GM12878 (cell line): Measurements from ENCODE around the gene PRKAG2. TPM values are rescaled to one million over a fixed set of nuclear protein-coding genes. Genes with fewer than 3 reads are reported as not detected.

ENCODE experiments used
- ATAC-seq: fragments of 200-7000 bp; cut with Tn5 transposase; 3 replicates; pipeline ENCODE4 v1.9.1; 2020; ENCODE audit warnings: mild to moderate bottlenecking, moderate library complexity
- BruUV-seq: library from RNA; stranded (reverse); fragments of 400-500 nt; replicated peaks from 2 replicates; lab custom pipeline; 2021; lab: Mats Ljungman, UMichigan
- CTCF ChIA-PET: fragments of 300-600 bp; sonication (Branson Sonifier 250); formaldehyde crosslinking; extraction: SDS; loops from one replicate; lab custom pipeline; 2021; ENCODE audit warnings: inconsistent platforms; lab: Yijun Ruan, JAX
- POLR2A ChIA-PET: fragments of 350-600 bp; formaldehyde crosslinking; extraction: SDS; loops from one replicate; lab custom pipeline; 2021; ENCODE audit warnings: inconsistent platforms; lab: Charles Lee
- RAD21 ChIA-PET: fragments of 300-600 bp; sonication (Branson Sonifier 250); formaldehyde crosslinking; loops from one replicate; lab custom pipeline; 2023; ENCODE audit warnings: antibody characterized with exemption; ENCODE audit not compliant: unreplicated experiment; lab: Charles Lee
- SMC1A ChIA-PET: fragments of 300-600 bp; sonication (Branson Sonifier 250); formaldehyde crosslinking; loops from one replicate; lab custom pipeline; 2023; ENCODE audit not compliant: unreplicated experiment, uncharacterized antibody; lab: Charles Lee
- DNase-seq: peaks from one replicate; pipeline ENCODE4 v3.0.0-alpha.2; 2011; ENCODE audit warnings: low read depth, low spot score
- FAIRE-seq: peaks from 3 replicates; lab custom pipeline; 2011; peaks lifted over from hg19 to GRCh38; lab: Jason Lieb, UNC
- H2AFZ ChIP-seq: 2 replicates; pipeline ENCODE4 v1.6.0; 2011; ENCODE audit warnings: low read depth, low read length, control low read depth; ENCODE audit not compliant: control insufficient read depth
- H3K27ac ChIP-seq: 2 replicates; pipeline ENCODE4 v1.5.1; 2011; ENCODE audit warnings: control low read depth; ENCODE audit not compliant: control insufficient read depth, insufficient read depth
- H3K27me3 ChIP-seq, 2 experiments: replicated peaks in 1 of 2; 2 replicates each; pipeline versions ENCODE4 v1.6.0 to v1.6.1; 2011; ENCODE audit warnings: low read length in 1 of 2; ENCODE audit not compliant: control insufficient read depth in 2 of 2, insufficient read depth in 2 of 2
- H3K36me3 ChIP-seq, 2 experiments: 2 replicates each; pipeline ENCODE4 v1.5.1; 2011; ENCODE audit warnings: low read length in 1 of 2; ENCODE audit not compliant: control insufficient read depth in 2 of 2, insufficient read depth in 2 of 2
- H3K4me1 ChIP-seq: 2 replicates; pipeline ENCODE4 v1.6.1; 2011; ENCODE audit warnings: mild to moderate bottlenecking, low read length, moderate library complexity, mixed read lengths; ENCODE audit not compliant: control insufficient read depth, insufficient read depth
- H3K4me2 ChIP-seq: 2 replicates; pipeline ENCODE4 v1.6.0; 2011; ENCODE audit warnings: control low read depth; ENCODE audit not compliant: control insufficient read depth, insufficient read depth
- H3K4me3 ChIP-seq: fragments of 200-600 bp; sonication (generic); 2 replicates; pipeline ENCODE4 v1.5.1; 2016
- H3K79me2 ChIP-seq: 2 replicates; pipeline ENCODE4 v1.6.0; 2011; ENCODE audit warnings: low read length; ENCODE audit not compliant: control insufficient read depth, insufficient read depth
- H3K9ac ChIP-seq: 2 replicates; pipeline ENCODE4 v1.8.0; 2011; ENCODE audit warnings: low read length, control low read depth, mixed read lengths; ENCODE audit not compliant: control insufficient read depth, insufficient read depth
- H3K9me3 ChIP-seq: replicated peaks from 3 replicates; pipeline ENCODE4 v1.5.1; 2011; ENCODE audit warnings: mild to moderate bottlenecking, low read length; ENCODE audit not compliant: control insufficient read depth, insufficient read depth
- H4K20me1 ChIP-seq: 2 replicates; pipeline ENCODE4 v1.6.0; 2011; ENCODE audit not compliant: control insufficient read depth, insufficient read depth
- CEBPB ChIP-seq, 2 experiments: fragments of 150-350 bp in 1 of 2; IDR thresholded peaks; 2 replicates each; pipeline ENCODE4 v1.6.1; 2012 to 2014; ENCODE audit warnings: low read depth in 2 of 2, low read length in 2 of 2, borderline replicate concordance in 1 of 2, inconsistent platforms in 1 of 2
- JUND ChIP-seq: IDR thresholded peaks from 2 replicates; pipeline ENCODE4 v1.6.1; 2012; ENCODE audit warnings: low read depth, mild to moderate bottlenecking, low read length, improper control_type of control experiment, moderate library complexity
- NFIC ChIP-seq: IDR thresholded peaks from 2 replicates; pipeline ENCODE4 v1.6.1; 2012; ENCODE audit warnings: low read depth, mild to moderate bottlenecking, inconsistent platforms, low read length, moderate library complexity
- NFYB ChIP-seq: IDR thresholded peaks from 2 replicates; pipeline ENCODE4 v1.6.1; 2011; ENCODE audit warnings: low read depth, mild to moderate bottlenecking, low read length, improper control_type of control experiment, moderate library complexity; ENCODE audit not compliant: insufficient read depth
- TBL1XR1 ChIP-seq: IDR thresholded peaks from 2 replicates; pipeline ENCODE4 v1.6.1; 2012; ENCODE audit warnings: low read depth, low read length, improper control_type of control experiment
- ZNF384 ChIP-seq: IDR thresholded peaks from 2 replicates; pipeline ENCODE4 v1.6.1; 2012; ENCODE audit warnings: low read depth, mild to moderate bottlenecking, low read length, improper control_type of control experiment, borderline replicate concordance
- WGBS: methylation state at CpG from one replicate; pipeline ENCODE4 v1.1.6; 2016; ENCODE audit warnings: low lambda C conversion rate; ENCODE audit not compliant: insufficient replicate concordance, insufficient coverage; ENCODE audit errors: missing lambda C conversion rate; 5-methylcytosine and 5-hydroxymethylcytosine counted together
- in situ Hi-C: fragments of 300-500 bp; cut with MboI; formaldehyde crosslinking; loops from 9 replicates; pipeline ENCODE4 v1.14.3; 2018; ENCODE audit warnings: mixed read lengths
- intact Hi-C: fragments of 100-400 bp; cut with micrococcal nuclease; formaldehyde crosslinking; loops from one replicate; pipeline ENCODE4 v1.14.2; 2022; ENCODE audit not compliant: unreplicated experiment
- polyA plus RNA-seq, 11 experiments: library from polyadenylated mRNA; depleted of rRNA in 4 of 11; unstranded in 6 of 11; stranded (reverse) in 5 of 11; fragments of >200 nt; fragmentation: Nextera tagmentation in 4 of 11; fragmentation: Illumina TruSeq in 1 of 11; extraction: Ambion mirVana in 4 of 11; extraction: Trizol in 1 of 11; gene quantifications; 1 replicate in 1 of 11; 2 replicates in 10 of 11; pipeline versions ENCODE4 v1.2.1 to v1.2.3, GENCODE V29; 2011 to 2016; ENCODE audit warnings: inconsistent platforms in 2 of 11, missing spikeins in 2 of 11, low read depth in 1 of 11
- total RNA-seq, 4 experiments: library from RNA; depleted of rRNA in 3 of 4; stranded (reverse); fragments of >200 nt in 3 of 4; fragmentation: Illumina TruSeq in 1 of 4; extraction: Trizol in 1 of 4; gene quantifications; 2 replicates each; pipeline versions ENCODE4 v1.2.1 to v1.2.3, GENCODE V29; 2013 to 2021
- TF ChIP-seq, protein P1 (sequence below): fragments of 450-650 bp; IDR thresholded peaks from 2 replicates; pipeline ENCODE4 v1.6.1; 2018; ENCODE audit warnings: mild to moderate bottlenecking, low read depth, moderate library complexity; ENCODE audit not compliant: partially characterized antibody
- TF ChIP-seq, protein P2 (sequence below): fragments of 150-350 bp; IDR thresholded peaks from 2 replicates; pipeline ENCODE4 v1.6.1; 2014; ENCODE audit warnings: mild to moderate bottlenecking, low read depth, low read length

PRKAG2 gene
- total and polyA plus RNA-seq, 10 of the 15 experiments (the other 5 are each of a cell fraction or from before 2014, with no cell fraction given) = 3.4 to 8.9 (median 6.8) TPM

DNA sequence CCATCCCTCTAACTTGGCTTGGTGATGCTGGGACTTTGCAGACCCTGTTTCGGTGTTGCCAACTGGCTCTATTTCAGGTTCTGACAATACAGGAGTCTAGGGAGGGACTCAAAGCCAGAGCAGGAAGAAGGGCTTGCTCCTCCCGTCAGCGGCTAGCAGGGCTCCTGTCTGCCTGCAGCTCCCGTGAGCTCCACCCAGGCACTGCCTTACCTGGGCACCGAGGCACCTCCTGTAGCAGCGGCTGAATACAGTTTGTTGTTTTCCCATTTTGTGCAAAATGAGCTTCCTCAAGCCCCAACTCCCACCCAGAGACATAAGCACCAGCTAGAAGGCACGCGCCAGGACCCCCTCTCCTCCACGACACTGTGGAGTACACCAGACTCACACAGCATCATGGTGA is 287.9 kb downstream of the PRKAG2 start (continued):
- TF ChIP-seq NFYB = no peak
- no peak for TF ChIP-seq NFIC
- TF ChIP-seq, protein P1, sequence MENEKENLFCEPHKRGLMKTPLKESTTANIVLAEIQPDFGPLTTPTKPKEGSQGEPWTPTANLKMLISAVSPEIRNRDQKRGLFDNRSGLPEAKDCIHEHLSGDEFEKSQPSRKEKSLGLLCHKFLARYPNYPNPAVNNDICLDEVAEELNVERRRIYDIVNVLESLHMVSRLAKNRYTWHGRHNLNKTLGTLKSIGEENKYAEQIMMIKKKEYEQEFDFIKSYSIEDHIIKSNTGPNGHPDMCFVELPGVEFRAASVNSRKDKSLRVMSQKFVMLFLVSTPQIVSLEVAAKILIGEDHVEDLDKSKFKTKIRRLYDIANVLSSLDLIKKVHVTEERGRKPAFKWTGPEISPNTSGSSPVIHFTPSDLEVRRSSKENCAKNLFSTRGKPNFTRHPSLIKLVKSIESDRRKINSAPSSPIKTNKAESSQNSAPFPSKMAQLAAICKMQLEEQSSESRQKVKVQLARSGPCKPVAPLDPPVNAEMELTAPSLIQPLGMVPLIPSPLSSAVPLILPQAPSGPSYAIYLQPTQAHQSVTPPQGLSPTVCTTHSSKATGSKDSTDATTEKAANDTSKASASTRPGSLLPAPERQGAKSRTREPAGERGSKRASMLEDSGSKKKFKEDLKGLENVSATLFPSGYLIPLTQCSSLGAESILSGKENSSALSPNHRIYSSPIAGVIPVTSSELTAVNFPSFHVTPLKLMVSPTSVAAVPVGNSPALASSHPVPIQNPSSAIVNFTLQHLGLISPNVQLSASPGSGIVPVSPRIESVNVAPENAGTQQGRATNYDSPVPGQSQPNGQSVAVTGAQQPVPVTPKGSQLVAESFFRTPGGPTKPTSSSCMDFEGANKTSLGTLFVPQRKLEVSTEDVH = no peak
- TF ChIP-seq, all 136 proteins: peak for 0

DNA sequence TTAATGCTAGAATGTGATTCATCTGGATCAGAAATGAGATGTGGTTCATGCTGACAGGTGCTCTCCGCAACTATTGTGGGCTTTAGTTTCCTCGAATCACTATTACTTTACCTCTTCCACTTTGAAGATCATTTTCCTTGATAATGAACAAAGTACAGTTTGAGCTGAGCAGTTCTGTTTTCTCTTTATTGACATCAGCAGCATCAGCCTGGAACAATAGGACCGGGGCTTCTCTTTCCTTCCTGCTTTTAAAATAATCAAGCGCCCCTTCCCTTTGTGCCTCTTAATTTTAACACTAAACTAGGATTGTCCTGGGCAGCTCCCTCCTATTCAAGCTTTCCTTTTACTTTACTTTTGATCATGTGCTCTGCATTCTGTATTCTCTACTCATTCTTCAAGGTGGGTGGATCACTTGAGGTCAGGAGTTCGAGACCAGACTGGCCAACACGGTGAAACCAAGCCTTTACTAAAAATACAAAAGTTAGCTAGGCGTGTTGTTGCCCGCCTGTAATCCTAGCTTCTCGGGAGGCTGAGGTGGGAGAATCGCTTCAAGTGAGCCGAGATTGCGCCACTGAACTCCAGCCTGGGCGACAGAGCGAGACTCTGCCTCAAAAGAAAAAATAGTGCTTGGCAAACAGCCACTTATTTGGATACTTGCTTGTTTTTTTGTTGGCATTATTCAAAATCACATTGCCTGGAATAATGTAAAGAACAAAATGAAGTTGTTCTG is 290.2 kb downstream of the PRKAG2 start:
- Histone ChIP-seq H3K4me1 (peaks cover 16% of the 10 kb centered on the region), H3K4me3 (no peak overlapping the region), H3K4me2 (no peak overlapping the region), H3K27ac (no peak overlapping the region), H3K79me2 (no peaks in the 10 kb centered on the region), H2AFZ (no peak overlapping the region), H3K27me3 (no peaks in the 10 kb centered on the region), H3K9ac (no peak overlapping the region), H3K9me3 (no peaks in the 10 kb centered on the region; the same call in 2 of the 3 replicates), H4K20me1 (no peaks in the 10 kb centered on the region)
- intact Hi-C loops = no loop called here
- RAD21 ChIA-PET = no interaction called here
- CTCF ChIA-PET = no interaction called here
- FAIRE-seq (no peak), DNase-seq (no peak), ATAC-seq (no peak)
- BruUV-seq = no TSS peak
- POLR2A ChIA-PET = interaction anchor here (0.6 to 0.8 kb wide), 2 partner anchors 15 to 110 kb away, joined by 3 read pairs; no protein-coding TSS in a partner anchor
- SMC1A ChIA-PET = interaction anchor here (1.2 kb wide), 1 partner anchor 43 kb away, joined by 3 read pairs; no protein-coding TSS in a partner anchor
- in situ Hi-C loops = no loop called here
- WGBS = 88% methylated on average over 14 of the region's 14 CpGs
- TF ChIP-seq CEBPB (IDR thresholded peaks at IDR 0.05; ENCODE audit: borderline replicate concordance in 1 of 2, low read depth in 2 of 2, low read length in 2 of 2) (no peak), TBL1XR1 (no peak), ZNF384 (no peak), JUND (no peak)
- TF ChIP-seq, protein P2, sequence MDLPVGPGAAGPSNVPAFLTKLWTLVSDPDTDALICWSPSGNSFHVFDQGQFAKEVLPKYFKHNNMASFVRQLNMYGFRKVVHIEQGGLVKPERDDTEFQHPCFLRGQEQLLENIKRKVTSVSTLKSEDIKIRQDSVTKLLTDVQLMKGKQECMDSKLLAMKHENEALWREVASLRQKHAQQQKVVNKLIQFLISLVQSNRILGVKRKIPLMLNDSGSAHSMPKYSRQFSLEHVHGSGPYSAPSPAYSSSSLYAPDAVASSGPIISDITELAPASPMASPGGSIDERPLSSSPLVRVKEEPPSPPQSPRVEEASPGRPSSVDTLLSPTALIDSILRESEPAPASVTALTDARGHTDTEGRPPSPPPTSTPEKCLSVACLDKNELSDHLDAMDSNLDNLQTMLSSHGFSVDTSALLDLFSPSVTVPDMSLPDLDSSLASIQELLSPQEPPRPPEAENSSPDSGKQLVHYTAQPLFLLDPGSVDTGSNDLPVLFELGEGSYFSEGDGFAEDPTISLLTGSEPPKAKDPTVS = no peak
- TF ChIP-seq, all 136 proteins: peak for 0
- no peaks in the 10 kb centered on the region; a peak in 1 of 4 replicates for H3K36me3 ChIP-seq
